HFFc6 (cell line): Measurements from ENCODE around the gene EPHA1. TPM values are rescaled to one million over a fixed set of nuclear protein-coding genes. Genes with fewer than 3 reads are reported as not detected.

Experiments
- DNase-seq: peaks from one replicate; pipeline ENCODE4 v3.0.0-alpha.2; 2018
- H3K27ac Mint-ChIP-seq: 2 replicates; pipeline ENCODE4 v1.8.0; 2020; ENCODE audit warnings: mild to moderate bottlenecking, mixed read lengths
- H3K27me3 Mint-ChIP-seq: 2 replicates; pipeline ENCODE4 v1.8.0; 2021; ENCODE audit warnings: mild to moderate bottlenecking, moderate library complexity, mixed read lengths; ENCODE audit not compliant: insufficient read depth
- H3K36me3 Mint-ChIP-seq: 2 replicates; pipeline ENCODE4 v1.8.0; 2021; ENCODE audit warnings: low read depth, mixed read lengths
- H3K4me1 Mint-ChIP-seq: 2 replicates; pipeline ENCODE4 v1.8.0; 2020; ENCODE audit warnings: low read depth, mixed read lengths
- H3K4me3 Mint-ChIP-seq: 2 replicates; pipeline ENCODE4 v1.8.0; 2020; ENCODE audit warnings: mild to moderate bottlenecking, moderate library complexity, mixed read lengths
- H3K9me3 Mint-ChIP-seq: 2 replicates; pipeline ENCODE4 v1.8.0; 2020; ENCODE audit warnings: mild to moderate bottlenecking, mixed read lengths
- CTCF ChIP-seq: fragments of 200-600 bp; sonication (generic); IDR thresholded peaks from 2 replicates; pipeline ENCODE4 v1.5.0; 2021; ENCODE audit warnings: antibody characterized with exemption, mild to moderate bottlenecking
- total RNA-seq, 6 experiments: library from RNA; stranded (reverse); fragmentation: NEBNext Ultra II Directional; extraction: Animal tissue kit (Norgen Biotek cat#: 25700); gene quantifications; 2 replicates in 1 of 6; 3 replicates in 5 of 6; pipeline ENCODE4 v1.2.3, GENCODE V29; 2021

Gene EPHA1
- total RNA-seq, 6 experiments from 2014 or later = not detected

- no peak for DNase-seq
- H3K4me3 Mint-ChIP-seq = no peak overlapping the region
- H3K4me1 Mint-ChIP-seq = peaks cover 34% of the 10 kb centered on the region
- no peak for TF ChIP-seq CTCF
- H3K27ac Mint-ChIP-seq = no peak overlapping the region
- no peaks in the 10 kb centered on the region for H3K36me3 Mint-ChIP-seq
- H3K9me3 Mint-ChIP-seq = no peaks in the 10 kb centered on the region
- peaks cover 3% of the 10 kb centered on the region for H3K27me3 Mint-ChIP-seq
Measured at GRCh38 chr7:143413123-143413522, 4.5 kb upstream of the EPHA1 start.

GRCh38 chr7:143411976-143412708, 3.5 kb upstream of the EPHA1 start:
- no peak overlapping the region for H3K4me3 Mint-ChIP-seq
- no peaks in the 10 kb centered on the region for H3K9me3 Mint-ChIP-seq
- H3K27me3 Mint-ChIP-seq = peaks cover 3% of the 10 kb centered on the region
- H3K36me3 Mint-ChIP-seq = no peaks in the 10 kb centered on the region
- no peak for DNase-seq
- peak; percentile 15; the same call in 1 of the 2 replicates for TF ChIP-seq CTCF
- H3K27ac Mint-ChIP-seq = no peak overlapping the region
- peaks cover 34% of the 10 kb centered on the region for H3K4me1 Mint-ChIP-seq

- Mint-ChIP-seq H3K4me3 (no peak overlapping the region), H3K27me3 (peaks cover 3% of the 10 kb centered on the region), H3K27ac (no peak overlapping the region), H3K36me3 (no peaks in the 10 kb centered on the region), H3K4me1 (peaks cover 27% of the 10 kb centered on the region), H3K9me3 (no peaks in the 10 kb centered on the region)
- TF ChIP-seq CTCF = no peak
- DNase-seq = no peak
Measured at GRCh38 chr7:143410521-143411004, 1.9 kb upstream of the EPHA1 start.

- no peak for TF ChIP-seq CTCF
- no peak for DNase-seq
- Mint-ChIP-seq H3K36me3 (no peaks in the 10 kb centered on the region), H3K27me3 (peaks cover 3% of the 10 kb centered on the region), H3K4me1 (peaks cover 31% of the 10 kb centered on the region), H3K27ac (no peak overlapping the region), H3K4me3 (no peak overlapping the region), H3K9me3 (no peaks in the 10 kb centered on the region)
Measured at GRCh38 chr7:143408252-143408685, 387 bp downstream of the EPHA1 start.

- no peak for DNase-seq
- Mint-ChIP-seq H3K4me1 (peaks cover 31% of the 10 kb centered on the region), H3K9me3 (no peaks in the 10 kb centered on the region), H3K36me3 (no peaks in the 10 kb centered on the region), H3K27ac (no peak overlapping the region), H3K4me3 (no peak overlapping the region), H3K27me3 (peaks cover 3% of the 10 kb centered on the region)
- no peak for TF ChIP-seq CTCF
Measured at GRCh38 chr7:143407287-143408251, 1.1 kb downstream of the EPHA1 start.
